Naive thymus-derived CD4-positive, alpha-beta T cell (primary cell): Measurements from ENCODE around the gene MED15. TPM values are rescaled to one million over a fixed set of nuclear protein-coding genes. Genes with fewer than 3 reads are reported as not detected.
A peak's percentile ranks its signal among the peaks of the same experiment; 100 is the strongest.

Source experiments
- ATAC-seq: fragments of 150-1000 bp; cut with Tn5 transposase; 2 replicates; pipeline ENCODE4 v1.10.0; 2021; ENCODE audit warnings: mild to moderate bottlenecking, moderate library complexity
- CTCF ChIA-PET: fragments of 350-600 bp; sonication (Branson Sonifier 250); formaldehyde crosslinking; loops from one replicate; lab custom pipeline; 2021; ENCODE audit warnings: antibody characterized with exemption; lab: Charles Lee
- POLR2A ChIA-PET: fragments of 350-600 bp; sonication (Branson Sonifier 250); formaldehyde crosslinking; loops from one replicate; lab custom pipeline; 2021; ENCODE audit warnings: antibody characterized with exemption, inconsistent platforms; lab: Charles Lee
- DNase-seq, 9 donors: peaks; one replicate each; pipeline versions ENCODE4 v3.0.0 to v3.0.0-alpha.2; 2020 to 2022; ENCODE audit warnings: mixed read lengths in 1 of 9
- H3K27ac ChIP-seq: one replicate; pipeline ENCODE4 v1.7.0; 2013; ENCODE audit warnings: mild to moderate bottlenecking, low read depth, low read length, moderate library complexity
- H3K27me3 ChIP-seq, 2 donors: one replicate each; pipeline ENCODE4 v1.7.0; 2013; ENCODE audit warnings: low read length in 2 of 2, mild to moderate bottlenecking in 2 of 2, moderate library complexity in 2 of 2; ENCODE audit not compliant: control insufficient read depth in 2 of 2, insufficient read depth in 2 of 2
- H3K36me3 ChIP-seq, 3 experiments: 1 replicate in 2 of 3; 2 replicates in 1 of 3; pipeline ENCODE4 v1.7.0; 2013; ENCODE audit warnings: low read length in 3 of 3, mild to moderate bottlenecking in 3 of 3, moderate library complexity in 1 of 3; ENCODE audit not compliant: insufficient read depth in 3 of 3, control insufficient read depth in 2 of 3
- H3K4me1 ChIP-seq, 2 donors: one replicate each; pipeline ENCODE4 v1.7.0; 2013; ENCODE audit warnings: low read length in 2 of 2, mild to moderate bottlenecking in 2 of 2, moderate library complexity in 1 of 2; ENCODE audit not compliant: control insufficient read depth in 2 of 2, insufficient read depth in 2 of 2
- H3K4me3 ChIP-seq: 2 replicates; pipeline ENCODE4 v1.7.0; 2013; ENCODE audit warnings: mild to moderate bottlenecking, low read length
- H3K9me3 ChIP-seq, 3 experiments: 1 replicate in 2 of 3; 2 replicates in 1 of 3; pipeline ENCODE4 v1.7.0; 2013; ENCODE audit warnings: low read length in 3 of 3; ENCODE audit not compliant: control insufficient read depth in 2 of 3
- H3K27ac Mint-ChIP-seq, 9 donors: one replicate each; pipeline ENCODE4 v1.8.0; 2020 to 2022; ENCODE audit warnings: mixed read lengths in 9 of 9, mild to moderate bottlenecking in 8 of 9, moderate library complexity in 5 of 9, inconsistent platforms in 2 of 9
- H3K27me3 Mint-ChIP-seq, 5 donors: one replicate each; pipeline ENCODE4 v1.8.0; 2021 to 2022; ENCODE audit warnings: mixed read lengths in 5 of 5, mild to moderate bottlenecking in 1 of 5
- H3K36me3 Mint-ChIP-seq, 5 donors: one replicate each; pipeline ENCODE4 v1.8.0; 2020 to 2022; ENCODE audit warnings: mixed read lengths in 5 of 5, mild to moderate bottlenecking in 3 of 5, inconsistent platforms in 1 of 5
- H3K4me1 Mint-ChIP-seq, 7 donors: one replicate each; pipeline ENCODE4 v1.8.0; 2020 to 2022; ENCODE audit warnings: mixed read lengths in 7 of 7, mild to moderate bottlenecking in 3 of 7, inconsistent platforms in 1 of 7
- H3K4me3 Mint-ChIP-seq, 10 donors: one replicate each; pipeline ENCODE4 v1.8.0; 2020 to 2022; ENCODE audit warnings: mild to moderate bottlenecking in 10 of 10, mixed read lengths in 10 of 10, moderate library complexity in 6 of 10, inconsistent platforms in 2 of 10
- H3K9me3 Mint-ChIP-seq, 11 donors: one replicate each; pipeline ENCODE4 v1.8.0; 2020 to 2022; ENCODE audit warnings: mixed read lengths in 11 of 11, mild to moderate bottlenecking in 4 of 11, inconsistent platforms in 1 of 11, moderate library complexity in 1 of 11
- intact Hi-C, 2 donors: fragments of 100-400 bp; cut with micrococcal nuclease; formaldehyde crosslinking; loops; one replicate each; pipeline ENCODE4 v1.15.1; 2023
- polyA plus RNA-seq, 2 donors: library from polyadenylated mRNA; unstranded; fragments of 300-500 nt; fragmentation: Illumina TruSeq; gene quantifications; one replicate each; pipeline ENCODE4 v1.2.3, GENCODE V29; 2021
- total RNA-seq, 6 experiments: library from RNA in 5 of 6; stranded (reverse) in 5 of 6; gene quantifications; 1 replicate in 5 of 6; 2 replicates in 1 of 6; pipeline ENCODE4 v1.2.3 and lab custom pipeline; 2021 to 2026

The MED15 gene
- total and polyA plus RNA-seq, 7 experiments from 2014 or later: 24.3 to 235 (median 192) TPM

DNA sequence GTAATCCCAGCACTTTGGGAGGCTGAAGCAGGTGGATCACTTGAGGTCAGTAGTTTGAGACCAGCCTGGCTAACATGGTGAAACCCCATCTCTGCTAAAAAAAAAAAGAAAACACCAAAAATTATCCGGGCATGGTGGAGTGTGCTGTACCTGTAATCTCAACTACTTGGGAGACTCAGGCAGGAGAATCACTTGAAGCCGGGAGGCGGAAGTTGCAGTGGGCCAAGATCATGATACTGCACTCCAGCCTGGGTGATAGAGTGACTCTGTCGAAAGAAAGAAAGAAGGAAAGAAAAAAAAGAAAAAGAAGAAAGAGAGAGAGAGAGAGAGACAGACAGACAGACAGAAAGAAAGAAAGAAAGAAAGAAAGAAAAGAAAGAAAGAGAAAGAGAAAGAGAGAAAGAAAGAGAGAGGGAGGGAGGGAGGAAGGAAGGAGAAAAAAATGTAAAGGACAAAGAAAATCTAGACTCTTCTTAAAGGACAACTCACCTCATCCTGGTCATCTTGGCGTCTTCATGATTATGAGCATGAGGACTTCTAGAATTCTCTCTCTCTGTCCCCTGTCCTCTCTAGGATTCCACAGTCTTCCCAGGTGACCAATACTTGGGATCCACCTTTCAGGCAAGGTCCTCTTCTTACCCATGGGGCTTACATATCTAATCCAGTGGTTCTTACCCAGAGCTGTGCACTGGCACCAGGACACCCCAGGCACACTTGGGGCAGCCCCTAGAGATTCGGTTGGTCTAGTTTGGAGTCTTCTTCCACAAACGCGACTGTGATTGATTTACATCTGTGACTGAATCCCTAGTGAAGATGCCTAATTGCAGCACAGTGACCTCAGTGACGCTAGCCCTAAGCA is 120.9 kb downstream of the MED15 start:
- Mint-ChIP-seq H3K4me3 (no peak overlapping the region), H3K9me3 (no peaks in the 10 kb centered on the region), H3K27me3 (peaks cover 0 to 26% (median 0%) of the 10 kb centered on the region in 5 donors), H3K4me1 (peaks cover 0 to 6% (median 0%) of the 10 kb centered on the region in 7 donors), H3K27ac (no peak overlapping the region), H3K36me3 (no peaks in the 10 kb centered on the region)
- intact Hi-C loops: no loop called here
- POLR2A ChIA-PET: no interaction called here
- no peaks in the 10 kb centered on the region for H3K4me1 ChIP-seq
- no peak overlapping the region for H3K4me3 ChIP-seq
- CTCF ChIA-PET: no interaction called here
- no peak overlapping the region for H3K27ac ChIP-seq
- no peaks in the 10 kb centered on the region for H3K27me3 ChIP-seq
- no peaks in the 10 kb centered on the region for H3K9me3 ChIP-seq
- DNase-seq: no peak
- ATAC-seq: no peak
- H3K36me3 ChIP-seq: no peaks in the 10 kb centered on the region

- Mint-ChIP-seq H3K9me3 (no peaks in the 10 kb centered on the region), H3K4me3 (no peak overlapping the region), H3K4me1 (peaks cover 0 to 3% (median 0%) of the 10 kb centered on the region in 7 donors), H3K27ac (peak overlapping the region in 1 of 9 donors; percentile 51), H3K36me3 (no peaks in the 10 kb centered on the region), H3K27me3 (peaks cover 0 to 24% (median 0%) of the 10 kb centered on the region in 5 donors)
- CTCF ChIA-PET: no interaction called here
- Histone ChIP-seq H3K27me3 (no peaks in the 10 kb centered on the region), H3K4me3 (no peak overlapping the region), H3K9me3 (no peaks in the 10 kb centered on the region), H3K4me1 (no peaks in the 10 kb centered on the region), H3K27ac (no peak overlapping the region), H3K36me3 (no peaks in the 10 kb centered on the region)
- intact Hi-C loops: no loop called here
- no peak for DNase-seq
- ATAC-seq: no peak
- POLR2A ChIA-PET: interaction anchor here (0.8 kb wide), 1 partner anchor 8 kb away, joined by 3 read pairs; no protein-coding TSS in a partner anchor
These were observed 122.0 kb downstream of the MED15 start for GRCh38 chr22:20629401-20629800.

DNA sequence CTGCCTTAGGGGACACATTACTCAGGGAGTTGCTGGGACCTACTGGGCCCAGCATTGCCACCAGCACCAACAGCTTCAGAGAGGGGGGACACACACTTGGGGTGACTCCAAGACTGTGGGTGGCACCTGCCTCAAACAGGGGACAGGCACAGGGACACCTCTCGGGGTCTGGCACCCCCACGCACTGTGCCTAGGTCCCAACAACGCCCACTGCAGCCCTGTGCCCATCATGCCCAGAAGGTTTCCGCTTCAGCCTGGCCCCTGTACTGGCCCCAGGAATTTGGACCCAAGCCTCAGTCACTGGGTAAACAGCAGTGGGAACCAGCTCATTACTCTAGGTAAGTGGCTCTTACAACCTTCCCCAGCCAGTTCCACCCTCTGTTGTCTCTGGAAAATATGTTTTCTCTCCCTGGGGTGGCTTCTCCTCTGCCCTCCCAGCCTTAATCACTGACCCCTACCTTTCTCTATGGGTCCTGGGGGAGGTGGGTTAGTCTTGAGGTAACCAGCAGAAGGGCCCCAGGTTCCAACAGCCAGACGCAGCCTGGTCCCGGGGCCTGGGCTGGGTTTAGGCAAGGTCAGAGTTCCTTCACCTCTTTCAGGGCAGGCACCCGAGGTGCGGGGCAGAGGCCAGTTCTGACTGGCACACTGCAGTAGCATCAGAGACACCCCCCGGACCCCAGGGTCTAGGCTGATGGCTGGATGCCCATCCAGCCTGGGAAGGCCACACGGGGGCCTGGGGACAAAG is 123.6 kb downstream of the MED15 start:
- no peak overlapping the region for H3K27ac ChIP-seq
- DNase-seq: no peak
- no peaks in the 10 kb centered on the region for H3K9me3 Mint-ChIP-seq
- H3K27me3 ChIP-seq: no peaks in the 10 kb centered on the region
- no peak overlapping the region for H3K4me3 Mint-ChIP-seq
- no peaks in the 10 kb centered on the region for H3K4me1 ChIP-seq
- H3K27me3 Mint-ChIP-seq: peaks cover 0 to 19% (median 0%) of the 10 kb centered on the region in 5 donors
- ChIA-PET POLR2A (no interaction called here), CTCF (no interaction called here)
- intact Hi-C loops: no loop called here
- H3K4me1 Mint-ChIP-seq: peaks cover 0 to 5% (median 0%) of the 10 kb centered on the region in 7 donors
- ATAC-seq: no peak
- H3K9me3 ChIP-seq: no peaks in the 10 kb centered on the region
- H3K4me3 ChIP-seq: no peak overlapping the region
- H3K36me3 Mint-ChIP-seq: no peaks in the 10 kb centered on the region
- H3K27ac Mint-ChIP-seq: no peak overlapping the region
- no peaks in the 10 kb centered on the region for H3K36me3 ChIP-seq

DNA sequence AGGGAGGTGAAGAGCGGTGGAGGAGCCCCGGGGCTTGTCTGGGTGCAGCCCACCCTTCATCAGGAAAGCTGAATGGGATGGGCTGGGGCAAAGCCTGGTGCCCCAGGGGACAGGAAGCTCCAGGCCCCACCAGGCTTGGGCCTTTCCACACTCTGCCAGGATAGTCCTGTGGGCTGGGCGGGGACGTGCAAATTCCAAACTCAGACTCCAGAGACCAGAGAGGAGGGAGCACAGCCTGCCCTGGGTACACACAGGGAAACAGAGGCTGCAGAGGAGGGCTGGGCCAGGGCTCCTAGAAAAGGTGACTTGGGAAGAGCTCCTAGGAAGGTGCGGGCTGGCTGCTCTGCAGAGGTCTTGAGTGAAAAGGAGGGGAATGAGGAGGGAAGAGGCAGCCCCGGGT is 124.7 kb downstream of the MED15 start:
- Histone ChIP-seq H3K4me1 (no peaks in the 10 kb centered on the region), H3K4me3 (no peak overlapping the region), H3K9me3 (no peaks in the 10 kb centered on the region), H3K36me3 (no peaks in the 10 kb centered on the region), H3K27me3 (no peaks in the 10 kb centered on the region), H3K27ac (no peak overlapping the region)
- Mint-ChIP-seq H3K27ac (no peak overlapping the region), H3K4me3 (no peak overlapping the region), H3K36me3 (no peaks in the 10 kb centered on the region), H3K4me1 (peaks cover 0 to 5% (median 0%) of the 10 kb centered on the region in 7 donors), H3K27me3 (peaks cover 0 to 15% (median 0%) of the 10 kb centered on the region in 5 donors), H3K9me3 (no peaks in the 10 kb centered on the region)
- DNase-seq: no peak
- intact Hi-C loops: no loop called here
- ChIA-PET CTCF (no interaction called here), POLR2A (no interaction called here)
- ATAC-seq: no peak

DNA sequence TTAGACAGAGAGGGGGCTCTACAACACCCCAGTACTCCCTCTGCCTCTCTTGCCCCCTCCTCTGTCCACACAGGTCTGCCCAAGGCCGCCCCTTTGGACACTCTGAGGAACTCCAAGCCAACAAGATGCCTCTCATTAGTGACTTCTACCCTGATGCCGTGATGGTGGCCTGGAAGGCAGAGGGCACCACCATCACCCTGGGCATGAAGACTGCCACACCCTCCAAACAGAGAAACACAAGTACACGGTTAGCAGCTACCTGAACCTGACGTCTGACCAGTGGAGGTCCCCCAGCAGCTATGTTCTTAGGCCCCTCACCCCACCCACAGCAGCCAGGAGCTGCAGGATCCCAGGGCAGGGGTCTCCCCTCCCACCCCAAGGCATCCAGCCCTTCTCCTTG is 125.1 kb downstream of the MED15 start:
- no peak overlapping the region for H3K27ac ChIP-seq
- Mint-ChIP-seq H3K27ac (no peak overlapping the region), H3K36me3 (no peaks in the 10 kb centered on the region), H3K4me3 (no peak overlapping the region), H3K27me3 (peaks cover 0 to 15% (median 0%) of the 10 kb centered on the region in 5 donors), H3K4me1 (peaks cover 0 to 5% (median 0%) of the 10 kb centered on the region in 7 donors), H3K9me3 (no peaks in the 10 kb centered on the region)
- ATAC-seq (no peak), DNase-seq (no peak)
- H3K4me3 ChIP-seq: no peak overlapping the region
- no peaks in the 10 kb centered on the region for H3K27me3 ChIP-seq
- no peaks in the 10 kb centered on the region for H3K9me3 ChIP-seq
- CTCF ChIA-PET: no interaction called here
- POLR2A ChIA-PET: no interaction called here
- H3K36me3 ChIP-seq: no peaks in the 10 kb centered on the region
- intact Hi-C loops: no loop called here
- H3K4me1 ChIP-seq: no peaks in the 10 kb centered on the region

- H3K27me3 ChIP-seq: no peaks in the 10 kb centered on the region
- no peak overlapping the region for H3K27ac ChIP-seq
- peaks cover 0 to 1% (median 0%) of the 10 kb centered on the region in 11 donors for H3K9me3 Mint-ChIP-seq
- H3K4me3 ChIP-seq: no peak overlapping the region
- intact Hi-C loops: no loop called here
- ChIA-PET POLR2A (no interaction called here), CTCF (interaction anchor here (0.9 kb wide), 1 partner anchor 20 kb away, joined by 3 read pairs; no protein-coding TSS in a partner anchor)
- H3K36me3 Mint-ChIP-seq: no peaks in the 10 kb centered on the region
- H3K4me1 ChIP-seq: no peaks in the 10 kb centered on the region
- H3K4me3 Mint-ChIP-seq: no peak overlapping the region
- DNase-seq (no peak), ATAC-seq (no peak)
- H3K36me3 ChIP-seq: no peaks in the 10 kb centered on the region
- H3K4me1 Mint-ChIP-seq: peaks cover 0 to 5% (median 0%) of the 10 kb centered on the region in 7 donors
- H3K27me3 Mint-ChIP-seq: peaks cover 0 to 19% (median 0%) of the 10 kb centered on the region in 5 donors
- H3K27ac Mint-ChIP-seq: no peak overlapping the region
- H3K9me3 ChIP-seq: no peaks in the 10 kb centered on the region
These were observed 127.3 kb downstream of the MED15 start for GRCh38 chr22:20634560-20635226.
